Stimulated activated naive CD4-positive, alpha-beta T cell treated with Interleukin-2 at 50 U/mL for 16 hours (primary cell): ENCODE data around the gene NCKAP5.

Experiments
- DNase-seq: peaks from one replicate; lab custom pipeline; 2025; lab: John Stamatoyannopoulos, UW

The NCKAP5 gene

DNA sequence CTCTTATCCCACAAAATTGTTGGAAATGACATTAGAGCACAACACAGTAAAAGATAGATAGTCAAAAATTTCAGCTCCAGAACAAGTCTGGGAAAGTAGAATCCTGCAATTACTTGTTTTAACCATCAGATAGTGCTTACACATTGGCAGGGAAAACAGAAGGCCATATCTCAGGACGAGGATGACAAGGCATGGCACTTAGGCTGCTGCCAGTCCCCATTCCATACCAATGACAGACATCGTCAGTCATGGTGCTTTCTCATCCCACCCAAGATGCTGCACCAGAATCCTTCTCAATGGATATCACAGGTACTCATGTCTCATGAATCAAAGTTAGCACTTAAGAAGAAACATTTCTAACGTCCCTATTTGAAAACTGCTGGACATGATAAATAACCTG, 187.3 kb downstream of the NCKAP5 start:
- no peak for DNase-seq

DNA sequence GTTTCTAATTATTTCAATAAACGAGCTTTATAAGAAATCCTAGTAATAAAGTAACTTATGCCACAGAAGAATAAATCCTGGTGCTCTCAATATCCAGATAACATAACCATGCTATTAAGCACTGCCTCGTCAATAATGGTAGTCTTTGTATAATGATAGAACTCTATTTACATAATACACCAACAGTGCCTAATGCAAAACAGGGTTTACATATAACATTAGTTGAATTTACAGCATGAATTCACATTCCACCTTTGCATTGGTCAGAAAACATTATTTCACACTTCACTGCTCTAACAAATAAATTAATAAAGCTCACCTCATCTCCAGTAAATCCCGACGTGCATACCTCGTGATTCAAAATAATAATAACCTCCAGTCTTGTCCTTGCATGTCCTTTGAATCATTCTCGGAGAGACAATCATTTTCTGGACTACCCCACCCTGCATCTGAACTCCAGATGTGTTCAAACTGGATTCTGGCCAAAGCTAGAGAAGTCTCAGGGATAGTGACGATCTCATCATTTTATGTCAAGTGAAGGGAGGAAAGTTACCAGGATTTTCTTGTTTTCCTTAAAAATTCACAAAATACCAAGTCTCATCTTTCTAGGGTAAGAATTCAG, 189.2 kb downstream of the NCKAP5 start:
- DNase-seq: no peak

GRCh38 chr2:133378386-133378785, 189.9 kb downstream of the NCKAP5 start:
- DNase-seq: no peak

- no peak for DNase-seq
Observed at GRCh38 chr2:133377599-133377998, 190.7 kb downstream of the NCKAP5 start.

DNA sequence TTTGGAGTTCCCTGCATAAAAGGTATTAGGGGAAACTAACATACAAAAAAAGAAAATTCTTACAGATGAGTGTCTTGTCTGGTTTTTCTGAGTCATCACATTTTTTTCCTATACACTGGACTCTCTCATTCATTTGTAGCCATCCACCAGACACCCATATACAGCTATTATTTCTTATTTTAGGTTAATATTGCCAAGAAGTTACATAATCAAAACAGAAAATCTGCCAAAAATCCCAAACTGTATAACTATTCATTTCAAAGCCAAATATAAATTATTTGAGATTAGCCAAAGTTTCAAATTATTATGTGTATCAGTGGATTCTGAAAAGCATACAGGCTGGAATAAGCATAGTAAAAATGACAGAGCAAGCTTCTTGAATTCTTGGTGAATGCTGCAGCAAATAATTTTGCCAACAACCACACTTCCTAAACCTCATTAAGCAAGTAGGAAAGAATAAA, 191.2 kb downstream of the NCKAP5 start:
- DNase-seq: no peak

- no peak for DNase-seq
Observed at GRCh38 chr2:133374781-133375180, 193.5 kb downstream of the NCKAP5 start.

- DNase-seq: no peak
Observed at GRCh38 chr2:133371286-133371685, 197.0 kb downstream of the NCKAP5 start.

GRCh38 chr2:133369901-133370658, 198.2 kb downstream of the NCKAP5 start:
- DNase-seq: no peak

- DNase-seq: no peak
Observed at GRCh38 chr2:133365117-133365516, 203.1 kb downstream of the NCKAP5 start.

DNA sequence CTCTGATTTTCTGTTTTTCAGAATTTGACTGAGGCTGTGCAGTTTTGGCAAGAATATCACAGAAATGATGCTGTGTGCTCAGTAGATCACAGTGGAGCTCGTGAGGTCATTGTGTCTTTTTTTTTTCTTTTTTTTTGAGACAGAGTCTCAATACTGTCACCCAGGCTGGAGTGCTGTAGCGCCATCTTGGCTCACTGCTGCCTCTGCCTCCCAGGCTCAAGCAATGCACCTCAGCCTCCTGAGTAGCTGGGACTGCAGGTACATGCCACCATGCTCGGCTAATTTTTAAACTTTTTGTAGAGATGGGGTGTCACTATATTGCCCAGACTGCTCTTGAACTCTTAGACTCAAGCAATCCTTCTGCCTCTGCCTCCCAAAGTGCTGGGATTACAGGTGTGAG, 203.6 kb downstream of the NCKAP5 start:
- no peak for DNase-seq

DNA sequence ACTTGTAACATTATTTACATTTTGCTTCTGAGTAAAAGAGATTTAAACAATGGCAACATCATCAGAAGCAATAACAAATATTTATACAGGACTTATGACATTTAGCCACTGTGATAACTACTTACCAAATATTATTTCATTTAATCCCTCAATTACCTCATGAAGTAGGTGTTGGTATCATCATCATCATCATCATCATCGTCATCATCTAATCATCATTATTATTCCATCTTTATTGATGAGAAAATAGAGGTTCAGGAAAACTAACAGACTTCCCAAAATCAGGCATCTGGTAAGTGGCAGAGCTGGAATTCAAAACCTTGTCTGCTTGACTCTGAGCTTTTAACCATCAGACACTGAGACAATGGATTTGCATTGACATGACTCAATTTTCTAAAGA, 204.4 kb downstream of the NCKAP5 start:
- DNase-seq: no peak

- DNase-seq: no peak
Observed at GRCh38 chr2:133362061-133362476, 206.2 kb downstream of the NCKAP5 start.

GRCh38 chr2:133360882-133361281, 207.4 kb downstream of the NCKAP5 start:
- no peak for DNase-seq

DNA sequence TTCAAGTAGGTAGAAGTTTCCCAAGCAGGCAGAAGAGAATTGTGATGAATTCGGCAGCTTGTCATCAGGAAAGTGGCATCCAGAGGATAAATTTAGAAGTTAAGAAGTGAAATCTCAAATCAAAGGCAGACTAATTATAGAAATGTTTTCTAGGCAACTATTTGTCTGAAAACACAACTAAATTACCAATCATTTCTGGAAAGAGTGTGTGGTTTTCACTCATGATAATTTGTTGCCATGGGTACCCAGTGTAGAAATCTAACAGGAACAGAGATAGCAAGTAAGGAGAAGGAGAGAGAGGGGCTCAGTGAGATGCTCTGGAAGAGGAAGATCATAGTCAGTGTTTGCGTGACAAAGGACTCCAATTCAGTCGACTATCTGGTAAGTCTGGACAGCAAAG, 208.1 kb downstream of the NCKAP5 start:
- DNase-seq: no peak

DNA sequence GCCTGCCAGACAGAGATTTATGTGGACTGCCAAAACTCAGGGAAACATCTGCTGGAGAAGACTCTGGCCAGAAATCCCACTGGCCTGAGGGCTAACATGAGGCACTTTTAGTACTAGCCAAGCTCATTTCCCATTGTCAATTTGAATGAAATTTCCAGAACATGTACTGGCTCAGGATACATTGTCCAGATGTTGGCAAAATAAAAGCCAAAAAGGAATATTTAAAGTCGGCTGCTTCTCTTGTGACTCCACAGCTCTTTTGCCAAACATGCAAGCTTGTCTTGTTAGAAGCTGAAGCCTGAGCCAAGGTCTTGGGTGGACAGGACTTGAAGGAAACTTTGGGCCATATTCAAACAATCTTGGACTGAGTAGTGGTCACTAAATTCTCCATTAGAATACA, 215.5 kb downstream of the NCKAP5 start:
- DNase-seq: no peak

GRCh38 chr2:133346654-133347053, 221.6 kb downstream of the NCKAP5 start:
- DNase-seq: no peak

DNA sequence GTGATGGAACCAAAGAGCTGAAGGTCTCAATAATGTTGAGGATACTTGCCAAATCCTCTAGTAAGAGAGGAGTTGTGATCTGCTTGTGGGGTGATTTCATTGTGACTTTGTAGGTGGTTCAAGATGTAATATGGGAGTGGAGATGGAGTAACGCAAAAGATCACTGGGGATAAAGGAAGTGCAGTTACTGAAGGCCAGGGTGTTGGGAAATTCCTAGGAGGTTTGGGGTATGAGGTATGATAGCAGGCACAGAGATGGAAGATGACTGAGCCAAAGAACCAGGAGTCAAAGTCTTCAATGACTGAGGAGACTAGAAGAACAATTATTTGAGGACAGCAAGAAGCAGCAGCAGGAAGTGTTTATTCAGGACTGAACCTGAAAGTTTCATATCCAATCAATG, 222.6 kb downstream of the NCKAP5 start:
- DNase-seq: no peak

DNA sequence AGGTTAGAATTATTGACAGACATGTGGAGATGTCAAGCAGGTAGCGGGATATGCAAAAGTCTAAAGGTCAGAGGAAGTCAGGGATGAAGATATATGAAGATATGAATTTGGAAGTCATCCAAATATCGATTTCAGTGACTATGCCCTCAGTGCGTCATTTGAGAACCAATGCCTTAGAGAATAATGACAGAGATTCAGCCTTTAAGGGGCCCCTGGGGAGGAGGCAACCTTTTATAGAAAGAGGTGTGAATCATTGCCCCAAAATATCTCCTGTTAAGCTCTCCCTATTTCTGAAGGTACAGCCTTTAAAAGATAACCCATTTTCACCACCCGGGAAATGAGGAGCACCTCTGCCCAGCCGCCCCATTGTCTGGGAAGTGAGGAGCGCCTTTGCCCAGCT, 223.4 kb downstream of the NCKAP5 start:
- no peak for DNase-seq

GRCh38 chr2:133343018-133343352, 225.3 kb downstream of the NCKAP5 start:
- DNase-seq: no peak

DNA sequence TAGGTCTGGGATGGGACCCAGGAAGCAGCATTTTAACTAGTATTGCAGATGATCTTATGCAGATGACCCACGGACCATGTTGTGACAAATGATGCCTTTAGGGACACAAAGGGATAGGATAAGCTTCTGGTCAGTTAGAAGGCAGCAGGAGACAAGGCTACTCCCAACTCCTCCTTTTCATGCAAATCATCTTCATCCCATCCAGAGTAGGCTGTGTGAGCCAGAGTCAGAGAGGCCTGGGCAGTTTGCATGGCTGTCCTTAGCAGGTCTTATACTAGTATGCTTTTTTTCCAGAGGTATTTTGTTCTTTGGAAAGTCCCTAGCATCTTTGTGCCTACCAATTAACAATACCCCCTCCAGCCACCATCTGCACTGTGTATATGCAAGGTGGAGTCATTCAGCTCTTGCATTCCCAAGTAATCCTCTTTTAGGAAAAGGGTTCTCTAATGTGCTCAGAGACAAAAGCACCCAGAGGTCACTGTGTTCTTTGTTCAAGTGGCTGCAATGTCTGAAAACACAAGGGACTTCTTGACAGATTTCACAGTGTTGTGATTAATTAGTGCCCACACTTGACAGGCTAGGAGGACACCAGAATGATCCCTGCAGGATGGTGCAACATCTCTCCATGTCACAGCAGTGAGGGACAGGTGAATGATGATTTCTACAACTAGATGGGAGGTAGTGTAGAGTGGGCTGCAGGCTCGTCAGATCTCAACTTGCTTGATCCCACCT, 225.8 kb downstream of the NCKAP5 start:
- DNase-seq: no peak

DNA sequence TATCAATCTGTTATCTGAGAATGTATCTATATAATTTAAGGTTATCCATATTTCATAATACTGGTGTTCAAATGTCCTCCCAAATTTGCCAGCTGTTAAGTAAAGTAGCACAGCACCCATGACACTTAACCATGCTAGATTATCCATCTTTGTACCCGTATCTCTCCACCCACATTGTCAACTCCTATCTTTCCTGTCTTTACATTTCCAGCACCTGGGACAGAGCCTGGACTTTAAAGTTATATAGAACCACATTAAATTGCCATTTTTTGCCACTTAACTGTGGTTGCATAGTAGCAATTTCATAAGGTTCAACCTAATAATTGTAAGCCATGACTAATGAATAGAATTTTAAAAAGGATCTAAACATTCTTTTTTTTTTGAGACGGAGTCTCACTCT, 226.7 kb downstream of the NCKAP5 start:
- no peak for DNase-seq

DNA sequence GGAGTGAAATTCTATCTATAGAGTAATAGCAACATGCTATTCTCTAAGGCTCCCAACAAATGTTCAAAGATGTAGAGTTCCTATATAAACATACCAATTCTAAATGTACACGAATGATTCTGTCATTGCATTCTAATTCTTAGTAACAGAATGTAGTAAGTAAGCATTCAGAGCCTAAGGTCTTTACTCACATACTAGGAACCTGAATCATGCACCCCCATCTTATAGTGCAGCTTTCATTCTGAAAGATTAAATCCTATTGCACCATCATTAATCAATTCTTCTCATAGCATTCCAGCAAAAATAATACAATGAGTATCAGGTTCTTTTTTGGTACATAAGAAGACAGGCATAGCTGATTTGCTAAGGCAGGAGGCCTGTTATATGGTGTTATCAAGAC, 230.0 kb downstream of the NCKAP5 start:
- DNase-seq: no peak

- DNase-seq: no peak
Observed at GRCh38 chr2:133334923-133335322, 233.3 kb downstream of the NCKAP5 start.
